Ramos (cell line): Measurements from ENCODE around the gene ZNF629.
"Not testable (repeated sequence)": the region's sequence is repeated elsewhere in the genome, so short reads cannot be mapped to it uniquely, and the experiment has no call there.

Experiments
- in situ Hi-C: fragments of 300-500 bp; cut with MboI; formaldehyde crosslinking; loops from one replicate; pipeline ENCODE4 v1.14.3; 2022; ENCODE audit warnings: low sequenced_read_pairs; ENCODE audit not compliant: unreplicated experiment

Gene ZNF629

GRCh38 chr16:30786936-30787612 lies at the start of gene ZNF629:
Gene ZNF629, minus strand, starts transcription at chr16:30787205. Its CDS starts 2,723 bp downstream, at chr16:30784482.
- in situ Hi-C loops: no loop called here

GRCh38 chr16:30834130-30834740 lies 47.2 kb upstream of the ZNF629 start:
- in situ Hi-C loops: no loop called here

GRCh38 chr16:30830072-30830417 lies 43.0 kb upstream of the ZNF629 start:
- in situ Hi-C loops: no loop called here

- in situ Hi-C loops: no loop called here
These were observed 42.4 kb upstream of the ZNF629 start for GRCh38 chr16:30829130-30830071.

GRCh38 chr16:30821891-30822290 lies 34.9 kb upstream of the ZNF629 start:
- in situ Hi-C loops: no loop called here

GRCh38 chr16:30821441-30821840 lies 34.4 kb upstream of the ZNF629 start:
- in situ Hi-C loops: not testable (repeated sequence)

- in situ Hi-C loops: no loop called here
These were observed 34.0 kb upstream of the ZNF629 start for GRCh38 chr16:30820952-30821421.

GRCh38 chr16:30816769-30817168 lies 29.8 kb upstream of the ZNF629 start:
- in situ Hi-C loops: no loop called here

- in situ Hi-C loops: no loop called here
These were observed 26.8 kb upstream of the ZNF629 start for GRCh38 chr16:30813821-30814189.

GRCh38 chr16:30809675-30810074 lies 22.7 kb upstream of the ZNF629 start:
- in situ Hi-C loops: loop anchor here (5.0 kb wide), 1 partner anchor 42 kb away; no protein-coding TSS in a partner anchor

- in situ Hi-C loops: loop anchor here (5.0 kb wide), 1 partner anchor 42 kb away; no protein-coding TSS in a partner anchor
These were observed 22.0 kb upstream of the ZNF629 start for GRCh38 chr16:30808890-30809426.

GRCh38 chr16:30808146-30808545 lies 21.1 kb upstream of the ZNF629 start:
- in situ Hi-C loops: loop anchor here (5.0 kb wide), 1 partner anchor 41 kb away; no protein-coding TSS in a partner anchor

- in situ Hi-C loops: loop anchor here (5.0 kb wide), 1 partner anchor 38 kb away; no protein-coding TSS in a partner anchor
These were observed 18.6 kb upstream of the ZNF629 start for GRCh38 chr16:30805370-30806169.

- in situ Hi-C loops: loop anchor here (5.0 kb wide), 1 partner anchor 38 kb away; no protein-coding TSS in a partner anchor
These were observed 18.0 kb upstream of the ZNF629 start for GRCh38 chr16:30805056-30805369.

- in situ Hi-C loops: no loop called here
These were observed 15.9 kb upstream of the ZNF629 start for GRCh38 chr16:30802936-30803335.

GRCh38 chr16:30797670-30798309 lies 10.8 kb upstream of the ZNF629 start:
- in situ Hi-C loops: loop anchor here (10.0 kb wide), 1 partner anchor 63 kb away; no protein-coding TSS in a partner anchor

GRCh38 chr16:30794634-30795033 lies 7.6 kb upstream of the ZNF629 start:
- in situ Hi-C loops: loop anchor here (10.0 kb wide), 1 partner anchor 60 kb away; no protein-coding TSS in a partner anchor

GRCh38 chr16:30793508-30794069 lies 6.6 kb upstream of the ZNF629 start:
- in situ Hi-C loops: loop anchor here (10.0 kb wide), 1 partner anchor 59 kb away; no protein-coding TSS in a partner anchor
